ENCODE measurements around the gene PTPN1.

DNA sequence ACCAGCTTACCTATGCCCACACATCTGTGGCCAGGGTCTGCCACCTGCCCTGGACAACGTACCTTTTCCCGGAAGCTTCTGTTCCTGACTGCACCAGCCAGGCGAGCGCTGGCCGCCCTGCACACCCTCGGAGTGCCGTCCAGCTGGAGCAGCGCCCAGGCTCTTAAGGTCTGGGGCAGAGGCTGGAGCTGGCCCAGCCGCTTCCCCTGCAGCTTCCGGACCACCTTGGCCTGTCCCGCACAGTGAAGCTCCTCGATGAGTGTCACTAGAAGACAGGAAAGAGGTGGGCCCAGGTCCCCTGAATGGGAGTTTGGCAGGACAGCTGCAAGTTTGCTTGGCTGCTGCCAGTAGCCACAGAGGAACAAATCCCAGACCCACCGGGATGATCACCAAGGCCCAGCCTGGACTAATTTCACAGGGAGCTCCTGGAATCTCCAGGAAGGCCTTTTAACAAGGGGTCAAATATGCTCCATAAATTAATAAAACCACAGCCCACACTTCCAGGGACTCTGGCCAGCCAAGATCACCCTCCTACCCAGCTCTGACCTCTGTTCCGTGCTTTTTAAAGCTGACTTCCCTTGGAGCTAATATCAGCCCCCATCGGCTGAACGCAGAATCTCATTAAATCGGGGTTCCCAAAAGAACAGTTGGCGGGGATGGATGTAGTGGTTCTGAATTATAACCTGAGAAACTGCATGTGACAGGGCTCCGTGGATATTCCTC lies 82.3 kb downstream of the PTPN1 start:
- TF ChIP-seq, protein P1, sequence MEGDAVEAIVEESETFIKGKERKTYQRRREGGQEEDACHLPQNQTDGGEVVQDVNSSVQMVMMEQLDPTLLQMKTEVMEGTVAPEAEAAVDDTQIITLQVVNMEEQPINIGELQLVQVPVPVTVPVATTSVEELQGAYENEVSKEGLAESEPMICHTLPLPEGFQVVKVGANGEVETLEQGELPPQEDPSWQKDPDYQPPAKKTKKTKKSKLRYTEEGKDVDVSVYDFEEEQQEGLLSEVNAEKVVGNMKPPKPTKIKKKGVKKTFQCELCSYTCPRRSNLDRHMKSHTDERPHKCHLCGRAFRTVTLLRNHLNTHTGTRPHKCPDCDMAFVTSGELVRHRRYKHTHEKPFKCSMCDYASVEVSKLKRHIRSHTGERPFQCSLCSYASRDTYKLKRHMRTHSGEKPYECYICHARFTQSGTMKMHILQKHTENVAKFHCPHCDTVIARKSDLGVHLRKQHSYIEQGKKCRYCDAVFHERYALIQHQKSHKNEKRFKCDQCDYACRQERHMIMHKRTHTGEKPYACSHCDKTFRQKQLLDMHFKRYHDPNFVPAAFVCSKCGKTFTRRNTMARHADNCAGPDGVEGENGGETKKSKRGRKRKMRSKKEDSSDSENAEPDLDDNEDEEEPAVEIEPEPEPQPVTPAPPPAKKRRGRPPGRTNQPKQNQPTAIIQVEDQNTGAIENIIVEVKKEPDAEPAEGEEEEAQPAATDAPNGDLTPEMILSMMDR (tag by site-specific recombination; IDR thresholded peaks at IDR 0.05): no peak
- TF ChIP-seq EGR2 (tag by site-specific recombination; IDR thresholded peaks at IDR 0.05; ENCODE audit: low read depth): no peak
- TF ChIP-seq MZF1 (tag by site-specific recombination; IDR thresholded peaks at IDR 0.05; ENCODE audit: borderline replicate concordance): no peak
- TF ChIP-seq HOXA7 (CRISPR knock-in tag; IDR thresholded peaks at IDR 0.05; ENCODE audit: borderline replicate concordance): no peak
- TF ChIP-seq, protein P2, sequence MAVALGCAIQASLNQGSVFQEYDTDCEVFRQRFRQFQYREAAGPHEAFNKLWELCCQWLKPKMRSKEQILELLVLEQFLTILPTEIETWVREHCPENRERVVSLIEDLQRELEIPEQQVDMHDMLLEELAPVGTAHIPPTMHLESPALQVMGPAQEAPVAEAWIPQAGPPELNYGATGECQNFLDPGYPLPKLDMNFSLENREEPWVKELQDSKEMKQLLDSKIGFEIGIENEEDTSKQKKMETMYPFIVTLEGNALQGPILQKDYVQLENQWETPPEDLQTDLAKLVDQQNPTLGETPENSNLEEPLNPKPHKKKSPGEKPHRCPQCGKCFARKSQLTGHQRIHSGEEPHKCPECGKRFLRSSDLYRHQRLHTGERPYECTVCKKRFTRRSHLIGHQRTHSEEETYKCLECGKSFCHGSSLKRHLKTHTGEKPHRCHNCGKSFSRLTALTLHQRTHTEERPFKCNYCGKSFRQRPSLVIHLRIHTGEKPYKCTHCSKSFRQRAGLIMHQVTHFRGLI (tag by site-specific recombination; IDR thresholded peaks at IDR 0.05): no peak
- TF ChIP-seq, protein P3, sequence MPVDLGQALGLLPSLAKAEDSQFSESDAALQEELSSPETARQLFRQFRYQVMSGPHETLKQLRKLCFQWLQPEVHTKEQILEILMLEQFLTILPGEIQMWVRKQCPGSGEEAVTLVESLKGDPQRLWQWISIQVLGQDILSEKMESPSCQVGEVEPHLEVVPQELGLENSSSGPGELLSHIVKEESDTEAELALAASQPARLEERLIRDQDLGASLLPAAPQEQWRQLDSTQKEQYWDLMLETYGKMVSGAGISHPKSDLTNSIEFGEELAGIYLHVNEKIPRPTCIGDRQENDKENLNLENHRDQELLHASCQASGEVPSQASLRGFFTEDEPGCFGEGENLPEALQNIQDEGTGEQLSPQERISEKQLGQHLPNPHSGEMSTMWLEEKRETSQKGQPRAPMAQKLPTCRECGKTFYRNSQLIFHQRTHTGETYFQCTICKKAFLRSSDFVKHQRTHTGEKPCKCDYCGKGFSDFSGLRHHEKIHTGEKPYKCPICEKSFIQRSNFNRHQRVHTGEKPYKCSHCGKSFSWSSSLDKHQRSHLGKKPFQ (tag by site-specific recombination; IDR thresholded peaks at IDR 0.05): no peak
- no peak for TF ChIP-seq ZNF391 (tag by site-specific recombination; IDR thresholded peaks at IDR 0.05; ENCODE audit: borderline replicate concordance, low read depth)
- no peak for TF ChIP-seq ZNF670 (tag by site-specific recombination; IDR thresholded peaks at IDR 0.05; ENCODE audit: low read depth)
- no peak for TF ChIP-seq ZNF155 (tag by site-specific recombination; IDR thresholded peaks at IDR 0.05)
- TF ChIP-seq ZNF274 (IDR thresholded peaks at IDR 0.05; ENCODE audit: low read length): no peak
- TF ChIP-seq ZNF274 (tag by site-specific recombination; IDR thresholded peaks at IDR 0.05; ENCODE audit: borderline replicate concordance): no peak
- TF ChIP-seq, protein P4, sequence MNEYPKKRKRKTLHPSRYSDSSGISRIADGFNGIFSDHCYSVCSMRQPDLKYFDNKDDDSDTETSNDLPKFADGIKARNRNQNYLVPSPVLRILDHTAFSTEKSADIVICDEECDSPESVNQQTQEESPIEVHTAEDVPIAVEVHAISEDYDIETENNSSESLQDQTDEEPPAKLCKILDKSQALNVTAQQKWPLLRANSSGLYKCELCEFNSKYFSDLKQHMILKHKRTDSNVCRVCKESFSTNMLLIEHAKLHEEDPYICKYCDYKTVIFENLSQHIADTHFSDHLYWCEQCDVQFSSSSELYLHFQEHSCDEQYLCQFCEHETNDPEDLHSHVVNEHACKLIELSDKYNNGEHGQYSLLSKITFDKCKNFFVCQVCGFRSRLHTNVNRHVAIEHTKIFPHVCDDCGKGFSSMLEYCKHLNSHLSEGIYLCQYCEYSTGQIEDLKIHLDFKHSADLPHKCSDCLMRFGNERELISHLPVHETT (tag by site-specific recombination; IDR thresholded peaks at IDR 0.05): no peak
- TF ChIP-seq ZFHX2 (tag by site-specific recombination; conservative IDR thresholded peaks at IDR 0.05): no peak
